NCI-H748 (cell line): ENCODE results near the gene C4orf50.
"Not testable (repeated sequence)": the region's sequence is repeated elsewhere in the genome, so short reads cannot be mapped to it uniquely, and the experiment has no call there.

Experiments used
- DNase-seq: peaks from one replicate; lab custom pipeline; 2025; ENCODE audit not compliant: unreplicated experiment; lab: John Stamatoyannopoulos, UW

C4orf50 gene

DNA sequence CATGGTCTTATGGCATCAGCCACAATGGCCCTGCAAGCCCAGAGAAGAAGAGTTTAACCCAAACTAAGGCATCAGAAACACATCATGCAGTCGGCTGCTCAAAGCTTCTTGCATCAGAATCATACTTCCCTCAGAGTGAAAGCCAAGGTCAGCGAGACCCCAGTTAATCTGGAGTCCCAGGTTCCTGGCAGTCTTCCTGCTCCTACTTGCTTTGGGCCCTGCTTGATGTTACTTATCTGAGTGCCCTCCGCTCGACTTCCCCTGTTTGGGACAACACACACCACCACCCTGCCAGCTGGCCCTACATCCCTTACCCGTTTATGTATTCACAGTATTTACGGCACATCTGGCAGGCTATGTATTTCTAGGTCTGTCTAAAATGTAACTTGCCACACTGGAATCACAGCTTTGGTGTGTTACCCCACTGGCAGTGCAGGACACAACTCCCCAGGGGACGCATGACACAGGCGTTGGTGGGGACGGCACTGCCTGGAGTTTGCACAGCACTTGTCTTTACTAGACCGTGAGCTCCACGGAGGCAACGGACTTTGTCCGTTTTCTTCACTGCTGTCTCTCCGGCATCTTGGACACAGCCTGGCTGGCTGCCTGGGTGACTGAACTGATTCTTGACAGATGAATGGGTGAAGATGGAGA lies 148.1 kb downstream of the C4orf50 start:
- no peak for DNase-seq

DNA sequence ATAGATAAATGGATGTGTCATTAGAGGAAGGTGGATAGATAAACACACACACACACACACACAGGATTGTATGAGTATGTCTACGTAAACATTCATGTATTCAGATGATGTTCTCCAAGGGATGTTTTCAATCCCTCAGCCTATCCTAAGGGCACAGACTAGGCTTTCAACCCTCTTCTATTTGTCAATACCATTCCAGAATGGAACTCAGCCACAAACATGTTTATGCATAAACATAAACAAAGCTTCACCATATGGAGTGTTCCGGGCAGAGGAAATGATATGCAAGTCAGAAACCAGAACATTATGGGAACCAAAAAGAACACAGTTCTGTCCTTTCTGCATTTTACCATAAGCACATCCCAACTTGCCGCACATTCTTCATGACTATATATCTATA lies 150.4 kb downstream of the C4orf50 start:
- no peak for DNase-seq

DNA sequence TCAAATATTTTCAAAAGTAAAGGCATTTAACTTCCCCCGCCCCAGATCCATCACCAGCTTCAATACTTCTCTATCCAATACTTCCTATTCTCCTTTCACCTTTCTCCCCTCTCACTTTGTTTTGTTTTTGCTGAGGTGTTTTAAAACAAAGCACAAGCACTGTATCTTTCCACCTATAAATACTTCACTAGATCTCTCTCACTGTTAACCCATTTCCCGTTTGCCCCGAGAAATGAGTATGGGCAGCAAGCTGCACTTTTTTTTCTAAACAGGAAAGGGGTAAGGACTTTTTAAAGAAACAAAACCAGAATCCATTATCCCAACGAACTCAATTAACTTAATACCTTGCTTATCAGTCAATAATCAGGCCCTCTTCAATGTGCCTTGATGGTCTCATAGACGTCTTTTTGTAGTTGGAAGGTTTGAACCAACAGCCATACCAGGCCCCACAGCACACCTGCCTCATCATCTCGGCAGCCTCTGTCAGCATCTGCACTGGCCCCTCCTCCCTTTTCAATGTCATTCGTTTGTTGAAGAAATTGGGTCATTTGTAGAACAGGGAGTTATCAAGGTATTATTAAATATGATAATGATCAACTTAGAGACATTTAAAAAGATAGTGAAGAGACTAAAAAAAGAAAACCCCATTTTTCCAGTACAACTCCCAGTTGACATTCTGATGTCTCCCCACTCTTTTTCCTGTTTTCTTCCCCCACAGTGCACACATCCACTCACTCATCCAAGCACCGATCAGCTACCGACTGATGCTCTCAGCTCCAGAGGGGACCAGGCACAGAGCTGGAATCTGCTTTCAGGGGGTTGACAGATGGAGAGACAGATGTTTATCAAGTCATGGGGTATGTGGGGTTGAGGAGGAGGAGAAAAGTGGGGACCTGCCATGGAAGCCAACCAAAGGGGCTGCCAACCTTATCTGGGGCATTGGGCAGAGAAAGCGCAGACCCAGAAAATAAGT lies 151.1 kb downstream of the C4orf50 start:
- DNase-seq = no peak

DNA sequence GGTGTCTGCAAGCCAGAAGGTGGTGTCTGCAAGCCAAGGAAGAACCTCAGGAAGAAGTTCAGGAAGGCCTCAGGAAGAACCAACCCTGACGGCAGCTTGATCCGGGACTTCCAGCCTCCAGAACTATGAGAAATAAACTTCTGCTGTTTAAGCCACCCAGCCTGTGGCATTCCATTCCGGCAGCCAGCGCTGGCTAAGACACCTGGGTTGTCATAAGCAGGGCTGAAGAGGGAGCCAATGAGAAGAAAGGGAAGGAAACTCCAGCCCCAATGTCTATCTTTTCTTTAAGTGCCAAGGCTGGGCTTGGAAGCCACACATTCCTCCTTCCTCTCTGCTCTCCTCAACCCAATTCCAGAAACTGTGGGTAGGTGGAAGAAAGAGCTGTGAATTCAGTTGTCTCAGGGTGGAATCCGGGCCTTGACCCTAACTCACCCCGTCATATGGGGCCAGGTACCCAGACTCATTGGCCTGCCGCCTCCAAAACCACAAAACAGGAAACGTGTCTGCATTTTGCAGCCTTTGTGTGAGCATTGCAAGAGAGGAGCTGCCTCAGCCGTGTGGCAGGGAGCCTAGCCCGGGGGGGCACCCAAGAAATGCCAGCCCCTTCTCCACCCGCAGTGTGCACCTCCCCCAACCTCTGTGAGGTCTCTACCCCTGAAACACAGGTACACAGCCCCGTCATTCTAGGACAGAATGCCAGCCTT lies 152.2 kb downstream of the C4orf50 start:
- no peak for DNase-seq

DNA sequence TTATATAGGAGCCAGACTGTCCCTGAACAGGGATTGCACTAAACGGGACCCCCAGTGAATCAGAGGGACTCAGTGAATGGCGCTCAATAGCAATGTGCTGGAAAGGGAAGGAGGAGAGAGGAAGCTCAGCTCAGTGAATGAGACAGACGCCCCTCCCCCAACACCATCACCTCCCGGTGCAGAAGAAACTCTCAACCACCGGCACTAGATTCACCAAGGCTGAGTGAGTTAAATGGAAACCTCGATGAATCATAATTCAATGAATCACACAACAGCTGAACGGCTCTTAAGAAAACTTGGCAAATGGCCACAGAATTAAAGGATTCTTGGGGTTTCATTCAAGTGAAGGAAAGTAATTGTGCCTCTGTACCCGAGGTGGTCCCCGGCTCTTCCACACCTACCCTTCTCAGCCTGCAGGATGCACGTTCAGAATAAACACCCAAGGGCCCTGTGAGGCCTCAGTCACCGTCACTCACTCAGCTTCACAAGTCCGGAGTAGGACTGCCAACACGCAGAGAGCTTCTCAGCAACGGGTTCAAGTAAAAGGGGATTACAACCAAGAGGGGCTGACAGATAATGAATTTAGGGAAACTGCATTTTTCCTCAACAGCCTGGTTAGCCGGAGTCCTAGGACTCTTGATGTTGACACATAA lies 154.6 kb downstream of the C4orf50 start:
- DNase-seq = no peak

DNA sequence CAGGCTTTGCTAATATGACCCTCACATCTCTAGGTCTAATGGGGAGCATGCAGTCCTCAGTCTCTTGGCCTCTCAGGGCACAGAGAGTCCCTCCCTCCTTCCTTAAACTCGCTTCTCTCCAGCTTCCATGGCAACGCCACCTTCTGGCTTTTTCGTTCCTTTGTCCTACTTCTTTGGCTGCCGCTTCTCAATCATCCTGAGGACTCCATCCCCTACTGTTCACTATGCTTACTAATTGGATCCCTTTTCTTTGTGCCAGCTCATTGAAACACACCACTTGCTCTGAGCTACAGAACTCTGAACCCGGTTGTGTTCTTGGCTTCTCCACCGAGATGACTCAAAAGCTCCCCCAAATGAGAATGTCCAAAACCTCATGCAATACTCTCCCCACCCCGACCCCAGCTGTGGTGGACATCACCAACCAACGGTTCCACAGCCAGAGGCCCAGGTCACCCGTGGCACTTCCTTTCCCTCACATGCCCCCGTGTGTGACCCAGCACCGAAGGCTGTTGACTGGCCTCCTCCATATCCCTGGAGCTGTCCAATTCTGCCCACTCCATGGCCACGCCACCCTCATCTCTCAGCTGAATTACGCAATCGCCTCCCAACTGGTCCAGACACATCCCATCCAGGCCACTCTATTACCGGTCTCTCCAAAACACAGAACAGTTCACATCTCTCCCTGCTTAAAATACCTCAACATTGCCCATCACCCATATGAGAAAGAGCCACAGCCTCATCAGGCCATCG lies 160.0 kb downstream of the C4orf50 start:
- no peak for DNase-seq

DNA sequence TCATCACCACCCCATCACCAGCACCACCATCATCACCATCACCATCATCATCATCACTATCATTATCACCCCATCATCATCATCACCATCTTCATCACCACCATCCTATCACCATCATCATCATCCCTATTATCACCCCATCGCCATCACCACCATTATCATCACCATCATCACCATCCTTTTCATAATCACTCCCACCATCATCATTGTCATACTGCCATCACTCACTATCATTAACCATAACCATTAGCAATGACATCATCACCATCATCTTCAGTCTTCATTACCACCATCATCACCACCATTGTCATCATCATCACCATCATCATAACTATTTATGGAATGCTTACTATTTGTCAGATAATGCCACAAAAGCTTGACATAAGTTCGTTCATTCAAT lies 161.0 kb downstream of the C4orf50 start:
- DNase-seq = no peak

DNA sequence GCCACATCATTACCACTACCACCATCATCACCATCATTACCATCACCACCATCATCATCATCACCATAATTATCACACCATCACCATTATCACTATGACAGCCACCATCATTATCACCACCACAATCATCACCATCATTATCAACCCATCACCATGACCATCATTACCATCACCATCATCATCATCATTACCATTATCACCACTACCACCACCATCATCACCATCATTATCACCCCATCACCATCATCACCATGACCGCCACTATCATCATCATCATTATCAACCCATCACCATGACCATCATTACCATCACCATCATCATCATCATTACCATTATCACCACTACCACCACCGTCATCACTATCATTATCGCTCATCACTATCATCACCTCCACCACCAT lies 161.9 kb downstream of the C4orf50 start:
- not testable (repeated sequence) for DNase-seq

DNA sequence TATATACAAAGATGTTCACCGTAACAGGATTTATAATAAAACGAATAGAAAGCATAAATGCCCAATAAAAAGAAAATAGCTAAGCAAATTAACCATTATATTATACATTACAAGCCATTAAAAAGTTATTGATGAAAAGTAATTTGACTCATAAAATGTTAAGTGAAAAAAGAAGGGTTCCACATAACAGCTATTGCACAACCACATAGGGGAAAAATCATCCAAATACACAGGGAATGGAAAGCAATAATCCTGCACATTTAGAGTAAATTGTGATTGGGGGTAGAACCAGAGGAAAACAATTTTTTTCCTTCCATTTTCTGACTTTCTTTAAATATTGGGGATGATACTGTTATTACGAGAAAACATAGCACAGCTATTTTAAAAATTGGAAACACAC lies 163.3 kb downstream of the C4orf50 start:
- DNase-seq = no peak

DNA sequence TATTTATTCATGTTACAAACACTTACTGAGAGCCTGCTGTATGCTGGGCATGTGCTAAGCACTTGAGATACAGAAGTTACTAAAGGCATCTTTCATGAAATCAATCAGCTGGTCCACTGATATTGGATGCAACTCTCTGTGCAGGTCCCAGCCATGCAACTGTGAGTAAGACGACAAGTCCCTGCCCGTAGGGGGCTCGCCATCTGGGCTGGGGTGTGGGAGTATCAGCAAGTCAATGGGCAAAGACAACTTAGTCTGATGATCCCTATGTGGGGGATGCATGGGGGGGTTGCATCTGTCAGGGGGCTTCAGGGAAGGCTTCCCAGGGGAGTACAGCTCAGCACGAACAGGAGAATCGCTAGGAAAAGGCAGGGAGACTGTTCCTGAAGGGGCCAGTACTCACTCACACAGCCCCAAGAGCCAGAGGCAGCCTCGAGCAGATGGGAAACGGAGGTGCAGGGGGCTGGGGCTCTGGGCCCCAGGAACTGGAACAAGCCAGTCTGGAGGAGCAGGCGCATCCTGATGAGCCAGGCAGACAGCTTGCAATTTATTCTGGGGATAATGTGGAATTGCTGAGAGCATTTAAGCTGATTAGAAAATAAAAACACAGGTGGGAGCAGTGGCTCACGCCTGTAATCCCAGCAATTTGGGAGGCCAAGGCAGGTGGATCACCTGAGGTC lies 165.6 kb downstream of the C4orf50 start:
- no peak for DNase-seq

DNA sequence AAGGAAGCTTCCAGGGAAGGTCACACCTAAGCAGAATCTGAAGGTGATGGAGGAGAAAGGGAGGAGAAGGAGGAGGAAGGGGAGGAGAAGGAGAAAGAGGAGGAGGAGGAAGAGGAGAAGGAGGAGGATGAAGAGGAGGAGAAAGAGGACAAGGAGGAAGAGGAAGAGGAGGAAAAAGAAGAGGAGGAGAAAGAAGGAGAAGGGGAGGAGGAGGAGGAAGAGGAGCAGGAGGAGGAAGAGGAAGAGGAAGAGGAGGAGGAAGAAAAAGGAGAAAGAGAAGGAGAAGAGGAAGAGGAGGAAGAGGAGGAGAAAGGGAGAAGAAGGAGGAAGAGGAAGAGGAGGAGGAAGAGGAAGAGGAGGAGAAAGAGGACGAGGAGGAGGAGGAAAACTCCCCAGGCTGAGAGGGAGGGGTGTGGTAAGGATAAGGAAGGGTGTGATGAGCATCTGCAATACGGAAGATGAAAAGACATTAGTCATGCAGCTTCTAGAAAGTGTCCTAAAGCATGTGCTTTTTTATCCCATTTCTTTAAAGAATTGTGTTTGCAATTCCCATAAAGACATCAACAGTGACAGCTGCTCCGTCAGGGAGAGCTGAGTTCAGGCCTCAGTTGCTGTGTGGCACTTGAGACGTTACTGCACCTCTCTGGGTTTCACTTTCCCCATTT lies 166.5 kb downstream of the C4orf50 start:
- no peak for DNase-seq
